ENCODE results near the gene KPNA5. TPM values are rescaled to one million over a fixed set of nuclear protein-coding genes. Genes with fewer than 3 reads are reported as not detected.

KPNA5 gene
- total and polyA plus RNA-seq, 9 of the 15 experiments (the other 6 are each of a cell fraction or from before 2014, with no cell fraction given): 3.2 to 10.3 (median 6.5) TPM

DNA sequence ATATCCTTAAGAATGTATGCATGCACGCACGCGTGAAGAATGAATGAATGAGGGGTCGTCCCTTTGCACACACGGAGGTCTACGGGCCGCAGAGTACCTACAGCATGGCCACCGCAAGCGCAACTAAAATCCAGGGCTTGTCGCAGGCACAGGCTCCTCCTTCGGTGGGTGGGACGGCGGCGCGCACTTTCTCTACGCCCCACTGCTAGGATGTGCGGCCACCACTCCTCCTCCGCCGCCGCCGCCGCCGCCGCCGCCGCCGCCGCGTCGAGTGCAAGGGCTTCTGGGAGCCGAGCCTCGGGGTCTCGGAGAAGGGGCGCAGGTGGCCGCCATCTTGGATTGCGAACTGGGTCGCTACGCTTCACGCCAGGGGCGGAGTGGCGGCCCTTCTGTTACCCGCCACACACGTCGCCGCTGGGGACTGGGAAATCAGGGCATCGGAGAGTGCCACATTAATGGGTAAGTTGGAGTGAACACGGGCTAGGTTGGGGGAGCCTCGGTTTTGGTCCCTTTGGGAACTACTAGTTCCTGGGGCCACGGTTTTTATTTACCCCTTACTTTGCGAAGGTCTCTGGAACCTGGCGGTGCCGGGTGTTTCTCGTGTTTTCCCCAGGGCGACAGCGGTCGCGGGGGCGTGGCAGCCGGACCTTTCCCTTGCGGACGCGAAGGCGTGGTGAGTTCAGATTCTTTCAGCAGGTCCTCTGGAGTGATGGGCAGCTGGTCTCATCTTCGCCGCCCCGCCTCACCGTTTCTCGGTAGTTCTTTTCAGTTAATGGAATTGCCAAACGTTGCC lies at the start of gene KPNA5 (continued):
- TF ChIP-seq TOE1 (IDR thresholded peaks at IDR 0.05; ENCODE audit: borderline replicate concordance) (no peak), TOE1 (CRISPR knock-in tag; IDR thresholded peaks at IDR 0.05; ENCODE audit: borderline replicate concordance, low read depth) (no peak), NCOA4 (IDR thresholded peaks at IDR 0.05; ENCODE audit: partially characterized antibody) (no peak), U2AF1 (optimal IDR thresholded peaks at IDR 0.05; ENCODE audit: low read depth, low read length) (peak; percentile 34), NR2C2 (CRISPR knock-in tag; IDR thresholded peaks at IDR 0.05) (no peak), NR2C2 (tag; IDR thresholded peaks at IDR 0.05) (peak; percentile 61), BRD9 (IDR thresholded peaks at IDR 0.05; ENCODE audit: low read depth, partially characterized antibody) (peak; percentile 42), KLF16 (IDR thresholded peaks at IDR 0.05) (no peak), ZNF77 (CRISPR knock-in tag; IDR thresholded peaks at IDR 0.05) (no peak), PCBP1 (IDR thresholded peaks at IDR 0.05; ENCODE audit: low read depth, low read length, poor library complexity, severe bottlenecking) (no peak), GABPA (tag; conservative IDR thresholded peaks at IDR 0.05; ENCODE audit: low read depth) (no peak), SLC30A9 (CRISPR knock-in tag; IDR thresholded peaks at IDR 0.05) (no peak), MAFK (IDR thresholded peaks at IDR 0.05; ENCODE audit: low read length) (no peak), ZNF561 (CRISPR knock-in tag; conservative IDR thresholded peaks at IDR 0.05) (no peak), BCL6 (CRISPR knock-in tag; IDR thresholded peaks at IDR 0.05) (no peak), FOXP1 (CRISPR knock-in tag; IDR thresholded peaks at IDR 0.05) (0 out of 2 replicates have a peak, but pooled peaks have one; percentile 60), SMARCE1 (IDR thresholded peaks at IDR 0.05) (no peak), ELF4 (CRISPR knock-in tag; IDR thresholded peaks at IDR 0.05) (no peak), NFIC (IDR thresholded peaks at IDR 0.05) (no peak), ZNF217 (CRISPR knock-in tag; IDR thresholded peaks at IDR 0.05) (no peak), CTBP1 (IDR thresholded peaks at IDR 0.05; ENCODE audit: borderline replicate concordance) (peak; percentile 73)
- TF ChIP-seq, protein P1, sequence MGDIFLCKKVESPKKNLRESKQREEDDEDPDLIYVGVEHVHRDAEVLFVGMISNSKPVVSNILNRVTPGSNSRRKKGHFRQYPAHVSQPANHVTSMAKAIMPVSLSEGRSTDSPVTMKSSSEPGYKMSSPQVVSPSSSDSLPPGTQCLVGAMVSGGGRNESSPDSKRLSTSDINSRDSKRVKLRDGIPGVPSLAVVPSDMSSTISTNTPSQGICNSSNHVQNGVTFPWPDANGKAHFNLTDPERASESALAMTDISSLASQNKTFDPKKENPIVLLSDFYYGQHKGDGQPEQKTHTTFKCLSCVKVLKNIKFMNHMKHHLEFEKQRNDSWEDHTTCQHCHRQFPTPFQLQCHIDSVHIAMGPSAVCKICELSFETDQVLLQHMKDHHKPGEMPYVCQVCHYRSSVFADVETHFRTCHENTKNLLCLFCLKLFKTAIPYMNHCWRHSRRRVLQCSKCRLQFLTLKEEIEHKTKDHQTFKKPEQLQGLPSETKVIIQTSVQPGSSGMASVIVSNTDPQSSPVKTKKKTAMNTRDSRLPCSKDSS (IDR thresholded peaks at IDR 0.05; ENCODE audit: low read depth, partially characterized antibody): no peak
- TF ChIP-seq, protein P2, sequence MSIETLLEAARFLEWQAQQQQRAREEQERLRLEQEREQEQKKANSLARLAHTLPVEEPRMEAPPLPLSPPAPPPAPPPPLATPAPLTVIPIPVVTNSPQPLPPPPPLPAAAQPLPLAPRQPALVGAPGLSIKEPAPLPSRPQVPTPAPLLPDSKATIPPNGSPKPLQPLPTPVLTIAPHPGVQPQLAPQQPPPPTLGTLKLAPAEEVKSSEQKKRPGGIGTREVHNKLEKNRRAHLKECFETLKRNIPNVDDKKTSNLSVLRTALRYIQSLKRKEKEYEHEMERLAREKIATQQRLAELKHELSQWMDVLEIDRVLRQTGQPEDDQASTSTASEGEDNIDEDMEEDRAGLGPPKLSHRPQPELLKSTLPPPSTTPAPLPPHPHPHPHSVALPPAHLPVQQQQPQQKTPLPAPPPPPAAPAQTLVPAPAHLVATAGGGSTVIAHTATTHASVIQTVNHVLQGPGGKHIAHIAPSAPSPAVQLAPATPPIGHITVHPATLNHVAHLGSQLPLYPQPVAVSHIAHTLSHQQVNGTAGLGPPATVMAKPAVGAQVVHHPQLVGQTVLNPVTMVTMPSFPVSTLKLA (conservative IDR thresholded peaks at IDR 0.05): peak; percentile 69 to 83; a peak in 3 of 4 replicates
- TF ChIP-seq, protein P3, sequence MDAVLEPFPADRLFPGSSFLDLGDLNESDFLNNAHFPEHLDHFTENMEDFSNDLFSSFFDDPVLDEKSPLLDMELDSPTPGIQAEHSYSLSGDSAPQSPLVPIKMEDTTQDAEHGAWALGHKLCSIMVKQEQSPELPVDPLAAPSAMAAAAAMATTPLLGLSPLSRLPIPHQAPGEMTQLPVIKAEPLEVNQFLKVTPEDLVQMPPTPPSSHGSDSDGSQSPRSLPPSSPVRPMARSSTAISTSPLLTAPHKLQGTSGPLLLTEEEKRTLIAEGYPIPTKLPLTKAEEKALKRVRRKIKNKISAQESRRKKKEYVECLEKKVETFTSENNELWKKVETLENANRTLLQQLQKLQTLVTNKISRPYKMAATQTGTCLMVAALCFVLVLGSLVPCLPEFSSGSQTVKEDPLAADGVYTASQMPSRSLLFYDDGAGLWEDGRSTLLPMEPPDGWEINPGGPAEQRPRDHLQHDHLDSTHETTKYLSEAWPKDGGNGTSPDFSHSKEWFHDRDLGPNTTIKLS (IDR thresholded peaks at IDR 0.05; ENCODE audit: borderline replicate concordance, low read depth): peak; percentile 54; the same call in 1 of the 2 replicates
